ENCODE measurements around the gene TGM6. TPM values are rescaled to one million over a fixed set of nuclear protein-coding genes. Genes with fewer than 3 reads are reported as not detected.

TGM6 gene
- total RNA-seq, 1 experiment from 2014 or later: not detected

GRCh38 chr20:2431185-2431584 is 50.5 kb downstream of the TGM6 start:
- no TSS peak for BruUV-seq (replicated peaks)
- Mint-ChIP-seq H3K27me3 (ENCODE audit: unreplicated experiment) (peaks cover 60% of the 10 kb centered on the region), H3K36me3 (ENCODE audit: insufficient read depth, unreplicated experiment) (no peaks in the 10 kb centered on the region), H3K27ac (ENCODE audit: unreplicated experiment) (no peak overlapping the region), H3K4me3 (ENCODE audit: low read depth, unreplicated experiment) (no peak overlapping the region), H3K9me3 (ENCODE audit: low read depth, unreplicated experiment) (no peaks in the 10 kb centered on the region), H3K4me1 (ENCODE audit: low read depth, unreplicated experiment) (no peaks in the 10 kb centered on the region)
- no peak for TF ChIP-seq CTCF (IDR thresholded peaks at IDR 0.05; ENCODE audit: unreplicated experiment)
- intact Hi-C loops (cut with micrococcal nuclease; ENCODE audit: unreplicated experiment): no loop called here
- DNase-seq: no peak
- CTCF ChIA-PET: no interaction called here

- Mint-ChIP-seq H3K27ac (ENCODE audit: unreplicated experiment) (no peak overlapping the region), H3K9me3 (ENCODE audit: low read depth, unreplicated experiment) (no peaks in the 10 kb centered on the region), H3K36me3 (ENCODE audit: insufficient read depth, unreplicated experiment) (no peaks in the 10 kb centered on the region), H3K4me1 (ENCODE audit: low read depth, unreplicated experiment) (no peaks in the 10 kb centered on the region), H3K27me3 (ENCODE audit: unreplicated experiment) (peaks cover 25% of the 10 kb centered on the region), H3K4me3 (ENCODE audit: low read depth, unreplicated experiment) (no peak overlapping the region)
- no peak for TF ChIP-seq CTCF (IDR thresholded peaks at IDR 0.05; ENCODE audit: unreplicated experiment)
- DNase-seq: no peak
- intact Hi-C loops (cut with micrococcal nuclease; ENCODE audit: unreplicated experiment): no loop called here
- no TSS peak for BruUV-seq (replicated peaks)
- CTCF ChIA-PET: interaction anchor here (1.1 kb wide), 1 partner anchor 240 kb away, joined by 4 read pairs; no protein-coding TSS in a partner anchor
Observed at GRCh38 chr20:2446845-2447244, 66.1 kb downstream of the TGM6 start.

- no peak for TF ChIP-seq CTCF (IDR thresholded peaks at IDR 0.05; ENCODE audit: unreplicated experiment)
- Mint-ChIP-seq H3K36me3 (ENCODE audit: insufficient read depth, unreplicated experiment) (no peaks in the 10 kb centered on the region), H3K27ac (ENCODE audit: unreplicated experiment) (no peak overlapping the region), H3K4me3 (ENCODE audit: low read depth, unreplicated experiment) (no peak overlapping the region), H3K27me3 (ENCODE audit: unreplicated experiment) (peaks cover 26% of the 10 kb centered on the region), H3K9me3 (ENCODE audit: low read depth, unreplicated experiment) (no peaks in the 10 kb centered on the region), H3K4me1 (ENCODE audit: low read depth, unreplicated experiment) (no peaks in the 10 kb centered on the region)
- no peak for DNase-seq
- CTCF ChIA-PET: no interaction called here
- no TSS peak for BruUV-seq (replicated peaks)
- intact Hi-C loops (cut with micrococcal nuclease; ENCODE audit: unreplicated experiment): no loop called here
Observed at GRCh38 chr20:2449386-2449785, 68.7 kb downstream of the TGM6 start.

GRCh38 chr20:2451422-2451821 is 70.7 kb downstream of the TGM6 start:
- intact Hi-C loops (cut with micrococcal nuclease; ENCODE audit: unreplicated experiment): no loop called here
- CTCF ChIA-PET: interaction anchor here (2.3 kb wide), 1 partner anchor 244 kb away, joined by 15 read pairs; no protein-coding TSS in a partner anchor
- no peak for TF ChIP-seq CTCF (IDR thresholded peaks at IDR 0.05; ENCODE audit: unreplicated experiment)
- no peak overlapping the region for H3K27ac Mint-ChIP-seq (ENCODE audit: unreplicated experiment)
- H3K27me3 Mint-ChIP-seq (ENCODE audit: unreplicated experiment): peaks cover 26% of the 10 kb centered on the region
- no peaks in the 10 kb centered on the region for H3K4me1 Mint-ChIP-seq (ENCODE audit: low read depth, unreplicated experiment)
- no TSS peak for BruUV-seq (replicated peaks)
- H3K36me3 Mint-ChIP-seq (ENCODE audit: insufficient read depth, unreplicated experiment): no peaks in the 10 kb centered on the region
- H3K4me3 Mint-ChIP-seq (ENCODE audit: low read depth, unreplicated experiment): no peak overlapping the region
- H3K9me3 Mint-ChIP-seq (ENCODE audit: low read depth, unreplicated experiment): no peaks in the 10 kb centered on the region
- DNase-seq: no peak

All from Calu3 (cell line).